NCI-H1930 (cell line): ENCODE results near the gene ZFP92.
A peak's percentile ranks its signal among the peaks of the same experiment; 100 is the strongest.
"Not testable (repeated sequence)": the region's sequence is repeated elsewhere in the genome, so short reads cannot be mapped to it uniquely, and the experiment has no call there.

Experiments
- DNase-seq, 2 experiments: peaks; one replicate each; lab custom pipeline; 2025; lab: John Stamatoyannopoulos, UW

Gene ZFP92

DNA sequence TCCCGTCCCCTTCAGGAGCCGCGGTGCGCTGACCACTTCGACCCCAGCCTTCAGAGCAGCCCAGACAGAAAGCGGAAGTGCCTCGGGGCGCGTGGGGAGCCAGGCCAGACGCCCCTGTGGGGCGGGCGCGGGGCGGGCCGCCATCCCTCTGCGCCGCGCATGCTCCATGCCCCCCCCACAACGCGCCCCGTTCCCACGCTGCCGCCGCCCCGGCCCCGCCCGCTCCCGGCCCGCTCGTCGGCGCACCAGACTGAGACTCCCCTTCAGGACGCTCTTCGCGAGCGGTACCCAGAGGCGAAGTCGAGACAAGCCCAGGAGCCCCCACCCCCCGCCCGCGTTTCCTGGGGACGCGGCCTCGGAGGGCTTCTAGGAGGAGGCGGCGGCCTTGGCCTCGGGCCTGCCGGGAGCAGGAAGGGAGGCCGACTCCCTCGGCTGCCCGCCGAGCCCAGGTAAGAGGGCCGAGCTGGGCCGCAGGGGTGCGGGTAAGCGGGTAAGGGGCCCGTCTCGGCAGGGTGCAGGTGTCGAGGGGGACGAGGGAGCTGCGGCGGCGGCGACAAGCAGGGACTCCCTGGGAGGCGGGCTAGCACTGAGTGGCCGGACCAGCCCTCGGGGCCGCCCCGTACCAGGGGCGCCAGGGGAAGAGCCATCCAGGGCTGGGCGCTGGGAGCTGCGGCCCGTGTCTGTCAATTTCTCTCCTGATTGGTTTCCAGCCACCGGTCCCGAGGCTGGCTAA, at the start of gene ZFP92:
TSS of gene ZFP92 (plus strand) at position 218 of the 733 bp plus-strand sequence. CDS start 6,851 bp downstream, outside the sequence.
- no peak for DNase-seq

GRCh38 chrX:153361781-153362397, 49.4 kb upstream of the ZFP92 start:
- DNase-seq, result no peak

DNA sequence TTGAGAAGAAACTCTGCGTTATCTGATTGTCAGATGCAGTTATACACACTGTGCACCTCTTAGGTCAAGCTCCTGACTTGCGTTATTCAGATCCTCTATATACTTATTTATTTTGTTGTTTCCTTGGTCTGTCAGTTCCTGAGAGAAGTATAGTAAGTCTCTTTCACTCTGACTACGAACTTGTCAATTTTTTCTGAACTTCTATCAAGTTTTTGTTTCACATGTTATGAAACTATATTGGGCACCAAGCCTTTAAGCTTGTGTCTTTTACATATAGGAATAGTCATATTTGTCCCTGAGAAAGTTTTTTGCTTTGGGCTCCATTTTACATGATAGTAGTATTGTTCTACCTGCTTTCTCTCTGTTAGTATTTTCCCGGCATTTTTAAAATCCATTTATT, 45.6 kb upstream of the ZFP92 start:
- DNase-seq, result no peak

- DNase-seq, result no peak
Measured at GRCh38 chrX:153366119-153366518, 45.2 kb upstream of the ZFP92 start.

GRCh38 chrX:153366878-153367538, 44.3 kb upstream of the ZFP92 start:
- DNase-seq, result no peak

- DNase-seq, result no peak
Measured at GRCh38 chrX:153370293-153371055, 40.8 kb upstream of the ZFP92 start.

DNA sequence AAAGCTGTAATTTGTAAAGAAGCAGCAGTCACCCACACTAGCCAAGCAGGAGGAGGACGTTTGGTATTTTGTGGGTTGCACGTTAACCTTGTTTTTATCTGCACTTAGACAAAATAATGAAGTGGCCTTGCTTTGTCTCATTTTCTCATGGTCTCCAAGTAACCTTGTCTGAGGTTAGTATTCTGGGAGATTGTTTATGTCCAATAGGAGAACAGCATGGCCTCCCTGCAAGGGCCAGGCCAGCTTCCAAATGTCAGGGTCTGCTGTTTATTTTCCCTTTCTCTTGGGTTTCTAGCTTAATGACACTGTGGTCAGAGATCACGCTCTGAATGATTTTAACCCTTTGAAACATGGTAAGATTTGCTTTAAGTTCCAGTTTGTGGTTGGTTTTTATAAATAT, 40.0 kb upstream of the ZFP92 start:
- DNase-seq, result no peak

DNA sequence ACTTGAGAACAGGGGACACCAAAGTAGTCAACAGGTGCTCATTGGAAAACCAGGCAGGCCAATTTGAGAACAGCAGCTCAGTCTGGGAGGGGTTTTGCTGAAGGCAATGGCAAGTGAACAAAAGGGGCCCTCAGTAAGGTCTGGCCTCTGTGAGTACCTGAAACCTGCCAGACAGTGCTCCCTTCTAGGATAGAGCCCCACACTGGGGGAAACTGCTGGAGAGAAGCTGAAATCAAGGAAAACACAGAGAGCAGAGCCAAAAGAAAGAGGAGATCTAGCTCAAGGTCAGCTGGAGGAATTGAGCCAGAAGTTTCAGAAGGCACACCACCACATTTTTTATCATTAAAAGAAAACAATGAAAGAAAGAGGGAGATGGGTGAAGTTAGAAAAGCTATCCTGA, 38.3 kb upstream of the ZFP92 start:
- DNase-seq, result no peak

DNA sequence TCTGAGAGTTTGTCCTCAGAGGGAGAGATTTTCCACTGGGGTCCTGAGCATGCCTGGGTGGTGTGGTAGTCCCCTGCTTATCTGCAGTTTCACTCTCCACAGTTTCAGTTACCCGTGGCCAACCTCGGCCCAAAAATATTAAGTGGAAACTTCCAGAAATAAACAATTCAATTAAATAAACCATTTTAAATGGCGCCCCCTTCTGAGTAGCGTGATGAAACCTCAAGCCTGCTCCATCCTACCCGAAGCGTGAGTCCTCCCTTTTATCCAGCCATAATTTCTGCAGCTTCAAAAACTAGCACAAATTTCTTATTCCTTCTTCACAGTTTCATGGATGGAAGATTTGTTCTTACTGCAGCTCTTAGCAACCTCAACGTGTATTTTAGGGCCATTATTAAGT, 36.8 kb upstream of the ZFP92 start:
- DNase-seq, result no peak

DNA sequence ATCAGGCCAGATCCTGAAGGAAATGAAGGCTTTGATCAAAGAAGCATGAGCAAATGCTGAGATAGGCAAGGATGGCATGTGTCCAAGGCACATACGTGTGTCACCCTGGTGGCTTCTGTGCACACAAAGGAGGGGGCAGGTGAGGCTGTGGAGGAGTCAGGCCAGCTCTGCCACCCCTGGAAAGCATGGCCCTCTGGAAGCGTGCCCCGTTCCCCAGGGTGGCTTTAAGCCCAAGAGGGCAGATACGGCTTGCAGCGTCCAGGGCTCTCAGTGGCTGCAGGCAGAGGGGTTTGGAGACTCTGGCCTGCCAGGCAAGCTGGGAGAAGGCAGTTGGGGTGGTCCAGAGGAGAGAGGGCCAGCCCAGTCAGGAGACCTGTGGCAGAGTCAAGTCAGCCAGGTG, 35.7 kb upstream of the ZFP92 start:
- DNase-seq, result no peak

DNA sequence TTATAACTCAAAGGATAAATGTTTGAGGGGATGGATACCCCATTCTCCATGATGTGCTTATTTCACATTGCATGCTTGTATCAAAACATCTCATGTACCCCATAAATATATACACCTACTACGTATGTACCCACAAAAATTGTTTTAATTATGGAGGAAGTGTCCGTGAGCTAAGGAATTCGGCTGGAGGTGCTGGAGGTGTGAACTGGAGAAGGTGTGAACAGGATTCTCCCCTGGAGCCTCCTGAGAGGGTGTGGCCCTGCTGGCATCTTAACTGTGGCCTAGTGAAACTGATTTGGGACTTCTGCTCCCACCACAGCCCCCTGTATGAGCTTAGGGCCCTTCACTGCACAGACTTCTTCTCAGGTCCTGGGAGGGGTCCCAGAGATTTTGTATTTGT, 33.5 kb upstream of the ZFP92 start:
- DNase-seq, result no peak

DNA sequence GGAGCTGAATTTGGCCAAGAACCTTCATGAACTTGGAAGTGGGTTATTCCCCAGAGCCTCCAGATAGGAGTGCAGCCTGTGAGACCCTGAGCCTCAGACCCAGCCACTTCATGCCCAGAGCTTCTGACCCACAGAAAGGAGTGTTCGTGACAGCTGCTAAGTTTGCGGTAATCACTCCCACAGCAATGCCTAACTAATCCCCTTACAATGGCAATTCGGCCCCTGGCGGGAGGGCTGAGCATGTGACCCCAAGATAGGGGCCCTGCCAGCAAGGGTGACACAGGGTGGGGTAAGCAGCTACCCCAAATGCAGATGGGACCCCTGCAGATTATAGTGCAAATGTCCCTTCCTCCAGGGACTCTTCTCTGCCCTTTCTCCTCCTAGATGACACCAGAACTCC, 32.7 kb upstream of the ZFP92 start:
- DNase-seq, result no peak

DNA sequence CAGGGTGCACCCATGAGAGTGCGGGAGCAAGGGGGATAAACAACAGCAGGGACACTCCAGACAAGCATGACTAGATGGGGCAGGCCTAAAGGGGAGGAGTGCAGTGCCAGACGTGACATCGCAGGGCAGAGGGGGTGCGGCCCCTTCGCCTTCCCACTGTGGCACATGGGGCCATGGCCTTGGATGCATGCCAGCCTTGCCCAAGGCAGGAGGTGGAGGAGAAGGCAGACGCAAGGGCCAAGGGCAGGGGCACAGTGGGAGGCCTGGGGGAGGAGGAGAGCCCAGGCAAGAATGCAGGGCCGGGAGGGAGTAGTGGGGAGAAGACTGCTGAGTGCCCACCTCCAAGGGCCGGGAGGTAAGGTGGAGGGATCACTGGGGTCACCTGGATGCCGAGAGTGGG, 31.8 kb upstream of the ZFP92 start:
- no peak for DNase-seq

GRCh38 chrX:153379971-153380581, 31.2 kb upstream of the ZFP92 start:
- no peak for DNase-seq

GRCh38 chrX:153380691-153381090, 30.6 kb upstream of the ZFP92 start:
- no peak for DNase-seq

GRCh38 chrX:153381684-153382532, 29.4 kb upstream of the ZFP92 start:
- peak; percentile 52 to 70 for DNase-seq

DNA sequence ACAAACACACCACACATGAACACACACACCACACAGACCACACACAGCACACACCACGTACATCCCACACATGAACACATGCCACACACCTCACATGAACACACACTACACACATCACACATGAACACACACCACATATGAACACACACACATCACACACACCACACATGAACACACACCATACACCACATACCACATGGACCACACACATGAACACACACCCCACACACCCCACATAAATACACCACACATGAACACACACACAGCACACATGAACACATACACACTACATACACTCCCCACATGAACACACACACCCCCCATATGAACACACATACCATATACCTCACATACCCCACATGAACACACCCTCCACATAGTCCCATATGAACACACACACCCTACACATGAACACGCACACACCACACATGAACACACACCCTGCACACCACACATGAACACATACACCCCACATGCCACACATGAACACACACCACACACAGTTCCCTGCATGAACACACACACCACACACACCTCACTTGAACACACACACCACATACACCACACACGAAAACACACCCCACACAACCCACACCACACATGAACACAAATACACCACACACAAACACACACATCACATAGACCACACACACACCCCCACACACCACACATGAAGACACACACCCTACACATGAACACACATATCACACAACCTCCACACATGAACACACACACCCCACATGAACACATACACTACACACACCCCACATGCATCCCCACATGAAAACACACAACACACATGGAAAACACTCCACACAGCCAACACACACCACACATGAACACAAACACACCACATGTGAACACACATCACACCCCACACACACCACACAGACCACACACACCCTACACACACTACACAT, 28.4 kb upstream of the ZFP92 start:
- DNase-seq, result no peak

DNA sequence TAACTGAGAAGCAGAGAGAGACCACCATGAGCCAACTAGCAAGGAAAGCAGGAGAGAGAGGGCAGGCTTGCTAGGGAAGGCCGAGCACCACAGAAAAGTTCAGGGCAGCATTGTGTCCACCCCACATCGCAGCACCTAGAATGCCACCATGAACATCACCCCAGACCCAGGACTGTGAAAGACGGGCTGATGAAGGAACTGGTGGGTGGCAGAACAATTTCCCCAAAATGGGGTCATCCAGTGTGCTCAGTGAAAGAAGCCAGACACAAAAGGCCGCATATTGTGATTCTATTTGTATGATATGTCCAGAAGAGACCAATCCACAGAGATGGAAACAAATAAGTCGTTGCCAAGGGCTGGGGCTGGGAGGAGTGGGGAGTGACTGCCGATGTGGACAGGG, 26.9 kb upstream of the ZFP92 start:
- no peak for DNase-seq

DNA sequence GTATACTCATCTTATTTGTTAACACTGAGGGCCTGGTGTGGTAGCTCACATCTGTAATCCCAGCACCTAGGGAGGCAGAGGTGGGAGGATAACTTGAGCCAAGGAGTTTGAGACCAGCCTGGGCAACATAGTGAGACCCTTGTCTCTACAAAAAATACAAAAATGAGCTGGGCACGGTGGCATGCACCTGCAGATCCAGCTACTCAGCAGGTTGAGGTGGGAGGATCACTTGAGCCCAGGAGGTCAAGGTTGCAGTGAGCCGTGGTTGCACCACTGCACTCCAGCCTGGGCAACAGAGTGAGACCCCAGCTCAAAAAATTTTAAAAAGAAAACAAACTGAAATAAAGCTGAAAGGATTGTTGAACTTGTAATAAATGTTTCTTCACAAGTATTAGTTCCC, 26.3 kb upstream of the ZFP92 start:
- DNase-seq, result not testable (repeated sequence)

- DNase-seq, result no peak
Measured at GRCh38 chrX:153386097-153386496, 25.2 kb upstream of the ZFP92 start.
